OCI-LY7 (cell line): Measurements from ENCODE around the gene KCNH6. TPM values are rescaled to one million over a fixed set of nuclear protein-coding genes. Genes with fewer than 3 reads are reported as not detected.
A peak's percentile ranks its signal among the peaks of the same experiment; 100 is the strongest.

ENCODE experiments used
- BruUV-seq: library from RNA; stranded (reverse); fragments of 400-500 nt; replicated peaks from 2 replicates; lab custom pipeline; 2021; lab: Mats Ljungman, UMichigan
- CTCF ChIA-PET: fragments of 300-600 bp; sonication (Branson Sonifier 250); formaldehyde crosslinking; loops from one replicate; lab custom pipeline; 2022; ENCODE audit warnings: antibody characterized with exemption; ENCODE audit not compliant: unreplicated experiment; lab: Charles Lee
- POLR2A ChIA-PET: fragments of 300-600 bp; sonication (Branson Sonifier 250); formaldehyde crosslinking; loops from one replicate; lab custom pipeline; 2022; ENCODE audit warnings: antibody characterized with exemption; lab: Charles Lee
- DNase-seq: peaks from one replicate; pipeline ENCODE4 v3.0.0-alpha.2; 2015; ENCODE audit warnings: low spot score
- H2AFZ ChIP-seq: fragments of 200-600 bp; sonication (generic), shearing (Covaris generic); 2 replicates; pipeline ENCODE4 v1.6.1; 2014; ENCODE audit warnings: mild to moderate bottlenecking, antibody characterized with exemption, low read length, moderate library complexity
- H3K27ac ChIP-seq: fragments of 200-600 bp; sonication (generic); 2 replicates; pipeline ENCODE4 v1.5.1; 2014; ENCODE audit warnings: mixed run types, low read depth, mild to moderate bottlenecking, moderate library complexity, low read length, inconsistent platforms; ENCODE audit not compliant: poor library complexity, severe bottlenecking
- H3K36me3 ChIP-seq: fragments of 200-600 bp; sonication (generic); 2 replicates; pipeline ENCODE4 v1.6.1; 2014; ENCODE audit warnings: mild to moderate bottlenecking, antibody characterized with exemption, low read length, moderate library complexity, mixed read lengths; ENCODE audit not compliant: insufficient read depth
- H3K4me1 ChIP-seq: fragments of 200-600 bp; sonication (generic); 2 replicates; pipeline ENCODE4 v1.5.1; 2014; ENCODE audit warnings: mild to moderate bottlenecking, low read length; ENCODE audit not compliant: insufficient read depth, poor library complexity, severe bottlenecking
- H3K4me2 ChIP-seq: fragments of 200-600 bp; sonication (generic); 2 replicates; pipeline ENCODE4 v1.6.1; 2014; ENCODE audit warnings: mild to moderate bottlenecking, low read length
- H3K4me3 ChIP-seq: fragments of 200-600 bp; sonication (generic); 2 replicates; pipeline ENCODE4 v1.5.1; 2014; ENCODE audit warnings: mild to moderate bottlenecking, low read depth, low read length; ENCODE audit not compliant: poor library complexity, severe bottlenecking
- H3K79me2 ChIP-seq: fragments of 200-600 bp; sonication (generic); 2 replicates; pipeline ENCODE4 v1.6.1; 2016; ENCODE audit warnings: low read depth, mild to moderate bottlenecking, low read length, moderate library complexity, mixed read lengths; ENCODE audit not compliant: insufficient read depth
- H3K9me2 ChIP-seq: fragments of 200-600 bp; sonication (generic); 2 replicates; pipeline ENCODE4 v1.6.1; 2016; ENCODE audit warnings: mild to moderate bottlenecking, low read length, mixed read lengths; ENCODE audit not compliant: insufficient read depth
- H3K9me3 ChIP-seq: fragments of 200-600 bp; sonication (generic); 2 replicates; pipeline ENCODE4 v1.6.1; 2014; ENCODE audit warnings: mild to moderate bottlenecking, mixed run types, low read length, mixed read lengths
- H4K20me1 ChIP-seq: fragments of 200-600 bp; sonication (generic); 2 replicates; pipeline ENCODE4 v1.6.1; 2014; ENCODE audit warnings: mild to moderate bottlenecking, antibody characterized with exemption, low read length, moderate library complexity, mixed read lengths; ENCODE audit not compliant: insufficient read depth
- EZH2phosphoT487 ChIP-seq: fragments of 200-600 bp; sonication (generic); IDR thresholded peaks from 2 replicates; pipeline ENCODE4 v1.6.1; 2018; ENCODE audit warnings: low read depth, borderline replicate concordance, mild to moderate bottlenecking, mixed run types, antibody characterized with exemption, low read length, moderate library complexity, mixed read lengths
- intact Hi-C: fragments of 100-400 bp; cut with micrococcal nuclease; formaldehyde crosslinking; loops from one replicate; pipeline ENCODE4 v1.10.0; 2022; ENCODE audit not compliant: unreplicated experiment
- total RNA-seq, 2 experiments: library from RNA; depleted of rRNA in 1 of 2; stranded (reverse); fragments of >200 nt in 1 of 2; shearing (Covaris generic) in 1 of 2; gene quantifications; 2 replicates each; pipeline ENCODE4 v1.2.3, GENCODE V29; 2014 to 2022
- TF ChIP-seq, protein P1 (sequence below): fragments of 200-600 bp; sonication (generic); conservative IDR thresholded peaks from 2 replicates; pipeline ENCODE4 v1.5.1; 2014; ENCODE audit warnings: mild to moderate bottlenecking, antibody characterized with exemption, low read length, moderate library complexity, mixed read lengths

The KCNH6 gene
- total RNA-seq, 2 experiments from 2014 or later: not detected

DNA sequence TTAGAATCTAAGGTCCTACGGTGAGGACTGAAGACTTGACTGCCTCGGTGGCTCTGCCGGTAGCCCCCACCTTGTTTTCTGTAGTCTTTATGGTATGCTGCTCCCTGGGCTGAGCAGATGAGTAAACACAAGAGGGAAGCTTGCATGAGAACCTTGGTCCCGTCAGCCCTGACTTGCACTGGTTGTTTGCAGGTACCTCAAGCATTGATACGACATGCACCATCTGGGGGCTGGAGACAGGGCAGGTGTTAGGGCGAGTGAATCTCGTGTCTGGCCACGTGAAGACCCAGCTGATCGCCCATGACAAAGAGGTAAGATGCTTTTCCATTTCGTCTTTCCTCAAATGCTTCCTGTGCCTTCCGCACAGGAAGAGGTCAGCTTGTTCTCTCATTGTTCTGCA, 56.5 kb downstream of the KCNH6 start:
- Histone ChIP-seq H3K9me2 (no peaks in the 10 kb centered on the region), H3K27ac (no peak overlapping the region), H4K20me1 (no peaks in the 10 kb centered on the region), H3K36me3 (peaks cover 61% of the 10 kb centered on the region), H3K4me1 (no peaks in the 10 kb centered on the region), H3K79me2 (peaks cover 7% of the 10 kb centered on the region; the same call in 1 of the 2 replicates), H2AFZ (no peak overlapping the region), H3K4me2 (no peak overlapping the region), H3K4me3 (no peak overlapping the region), H3K9me3 (no peaks in the 10 kb centered on the region)
- intact Hi-C loops: no loop called here
- TSS peak; percentile 7 for BruUV-seq
- POLR2A ChIA-PET: interaction anchor here (0.6 to 1.0 kb wide), 2 partner anchors 10 to 1675 kb away, joined by 3 to 4 read pairs; no protein-coding TSS in a partner anchor
- no peak for TF ChIP-seq EZH2phosphoT487
- TF ChIP-seq, protein P1, sequence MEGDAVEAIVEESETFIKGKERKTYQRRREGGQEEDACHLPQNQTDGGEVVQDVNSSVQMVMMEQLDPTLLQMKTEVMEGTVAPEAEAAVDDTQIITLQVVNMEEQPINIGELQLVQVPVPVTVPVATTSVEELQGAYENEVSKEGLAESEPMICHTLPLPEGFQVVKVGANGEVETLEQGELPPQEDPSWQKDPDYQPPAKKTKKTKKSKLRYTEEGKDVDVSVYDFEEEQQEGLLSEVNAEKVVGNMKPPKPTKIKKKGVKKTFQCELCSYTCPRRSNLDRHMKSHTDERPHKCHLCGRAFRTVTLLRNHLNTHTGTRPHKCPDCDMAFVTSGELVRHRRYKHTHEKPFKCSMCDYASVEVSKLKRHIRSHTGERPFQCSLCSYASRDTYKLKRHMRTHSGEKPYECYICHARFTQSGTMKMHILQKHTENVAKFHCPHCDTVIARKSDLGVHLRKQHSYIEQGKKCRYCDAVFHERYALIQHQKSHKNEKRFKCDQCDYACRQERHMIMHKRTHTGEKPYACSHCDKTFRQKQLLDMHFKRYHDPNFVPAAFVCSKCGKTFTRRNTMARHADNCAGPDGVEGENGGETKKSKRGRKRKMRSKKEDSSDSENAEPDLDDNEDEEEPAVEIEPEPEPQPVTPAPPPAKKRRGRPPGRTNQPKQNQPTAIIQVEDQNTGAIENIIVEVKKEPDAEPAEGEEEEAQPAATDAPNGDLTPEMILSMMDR: no peak
- CTCF ChIA-PET: no interaction called here
- no peak for DNase-seq

DNA sequence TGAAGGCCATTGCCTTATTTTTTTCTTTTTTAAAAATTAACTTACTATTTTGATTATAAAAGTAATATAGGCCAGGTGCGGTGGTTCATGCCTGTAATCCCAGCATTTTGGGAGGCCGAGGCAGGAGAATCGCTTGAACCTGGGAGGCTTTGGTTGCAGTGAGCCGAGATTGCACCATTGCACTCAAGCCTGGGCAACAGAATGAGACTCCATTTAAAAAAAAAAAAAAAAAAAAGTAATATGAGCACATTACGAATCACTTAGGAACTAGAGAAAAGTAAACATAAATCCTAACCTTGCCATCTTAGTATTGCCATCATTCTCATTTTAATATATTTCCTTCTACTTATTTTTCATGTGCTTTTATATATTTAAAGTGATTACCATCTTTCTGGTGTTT, 64.6 kb downstream of the KCNH6 start:
- DNase-seq: no peak
- Histone ChIP-seq H3K36me3 (peaks cover 87% of the 10 kb centered on the region), H3K27ac (no peak overlapping the region), H3K4me1 (no peaks in the 10 kb centered on the region), H3K4me3 (no peak overlapping the region), H3K79me2 (no peaks in the 10 kb centered on the region), H4K20me1 (no peaks in the 10 kb centered on the region), H3K4me2 (no peak overlapping the region), H3K9me2 (no peaks in the 10 kb centered on the region), H3K9me3 (no peaks in the 10 kb centered on the region), H2AFZ (no peak overlapping the region)
- no peak for TF ChIP-seq EZH2phosphoT487
- BruUV-seq: no TSS peak
- intact Hi-C loops: no loop called here
- ChIA-PET POLR2A (interaction anchor here (0.6 to 0.7 kb wide), 3 partner anchors 28 to 1020 kb away, joined by 3 to 4 read pairs (median 3); no protein-coding TSS in a partner anchor), CTCF (no interaction called here)

DNA sequence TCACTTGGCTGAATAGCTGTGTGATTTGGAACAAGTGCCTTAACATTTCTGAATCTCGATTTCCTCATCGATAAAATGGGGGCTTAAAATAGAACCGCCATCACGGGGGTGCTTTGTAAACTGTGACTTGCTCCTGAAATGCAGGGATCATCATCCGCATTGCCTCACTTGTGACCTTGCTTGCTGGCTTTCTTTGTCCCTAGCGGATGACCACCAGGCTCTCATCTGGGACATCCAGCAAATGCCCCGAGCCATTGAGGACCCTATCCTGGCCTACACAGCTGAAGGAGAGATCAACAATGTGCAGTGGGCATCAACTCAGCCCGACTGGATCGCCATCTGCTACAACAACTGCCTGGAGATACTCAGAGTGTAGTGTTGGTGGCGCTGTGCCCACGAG, 65.6 kb downstream of the KCNH6 start:
- H3K4me2 ChIP-seq: no peak overlapping the region
- no TSS peak for BruUV-seq
- H3K9me3 ChIP-seq: no peaks in the 10 kb centered on the region
- ChIA-PET POLR2A (no interaction called here), CTCF (no interaction called here)
- no peak overlapping the region for H3K4me3 ChIP-seq
- DNase-seq: no peak
- TF ChIP-seq EZH2phosphoT487: no peak
- TF ChIP-seq, protein P1: no peak
- intact Hi-C loops: no loop called here
- no peaks in the 10 kb centered on the region for H3K9me2 ChIP-seq
- H3K79me2 ChIP-seq: no peaks in the 10 kb centered on the region
- H3K36me3 ChIP-seq: peaks cover 87% of the 10 kb centered on the region
- H2AFZ ChIP-seq: no peak overlapping the region
- no peaks in the 10 kb centered on the region for H4K20me1 ChIP-seq
- no peak overlapping the region for H3K27ac ChIP-seq
- H3K4me1 ChIP-seq: no peaks in the 10 kb centered on the region
